GM18870 (cell line): ENCODE measurements around the gene CCNK.

Experiments
- ATAC-seq: cut with Tn5 transposase; IDR thresholded peaks from one replicate; pipeline ENCODE4 v1.9.1; 2021; ENCODE audit warnings: moderate library complexity; ENCODE audit not compliant: unreplicated experiment

The CCNK gene

DNA sequence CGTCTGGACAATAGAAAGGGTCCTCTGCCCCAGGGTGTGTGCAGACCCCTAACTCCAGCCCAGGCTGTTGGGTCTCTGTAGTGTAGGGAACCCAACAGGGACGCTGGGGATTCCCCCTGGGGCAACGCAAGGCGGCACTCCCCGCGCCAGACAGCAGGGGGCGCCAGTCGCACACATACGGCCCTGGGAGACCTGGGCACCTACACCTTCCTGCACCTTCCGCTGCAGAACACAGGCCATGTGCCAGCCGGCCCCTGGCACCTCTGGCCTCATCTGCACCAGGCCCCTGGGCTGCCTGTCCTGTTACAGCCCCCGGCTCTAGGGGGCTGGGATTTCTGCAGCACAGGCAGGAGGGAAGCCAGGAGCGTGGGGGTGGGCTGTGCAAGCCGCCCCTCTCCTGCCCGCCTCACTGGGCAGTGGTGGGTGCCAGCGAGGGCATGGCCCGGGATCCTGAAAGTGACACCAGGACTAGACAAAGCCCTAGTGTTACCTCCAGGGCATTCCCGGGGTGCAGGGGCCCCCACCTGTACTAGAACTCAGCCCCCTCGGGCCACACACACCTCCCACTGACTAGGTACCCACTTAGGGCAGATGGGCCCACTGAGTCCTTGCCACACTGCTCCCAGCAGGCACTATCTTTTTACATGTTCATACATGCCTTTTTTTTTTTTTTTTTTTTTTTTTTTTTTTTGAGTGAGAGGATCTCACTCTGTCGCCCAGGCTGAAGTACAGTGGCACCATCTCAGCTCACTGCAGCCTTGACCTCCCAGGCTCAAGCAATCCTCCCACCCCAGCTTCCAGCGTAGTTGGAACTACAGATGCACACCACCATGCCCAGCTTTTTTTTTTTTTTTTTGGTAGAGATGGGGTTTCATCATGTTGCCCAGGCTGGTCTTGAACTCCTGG lies 37.5 kb downstream of the CCNK start:
- ATAC-seq, result no peak

DNA sequence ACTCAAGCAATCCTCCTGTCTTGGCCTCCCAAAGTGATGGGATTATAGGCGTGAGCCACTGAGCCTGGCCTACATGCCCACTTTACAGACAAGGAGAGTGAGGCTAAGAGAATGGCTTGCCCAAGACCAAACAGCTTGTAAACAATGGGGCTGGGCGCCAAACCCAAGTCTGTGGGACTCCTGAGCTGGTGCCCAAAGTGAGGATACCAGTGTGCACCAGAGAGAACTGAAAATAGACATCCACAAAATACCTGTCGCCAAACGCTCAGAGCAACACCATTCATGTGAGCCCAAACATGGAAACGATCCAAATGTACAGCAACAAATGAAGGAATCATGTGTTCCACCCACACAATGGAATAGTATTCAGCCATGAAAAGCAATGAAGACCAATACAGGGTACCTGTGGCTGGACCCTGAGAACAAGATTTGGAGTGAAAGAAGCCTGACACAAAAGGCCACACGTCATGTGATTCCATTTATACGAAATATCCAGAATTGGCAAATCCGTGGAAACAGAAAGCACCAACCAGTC lies 38.2 kb downstream of the CCNK start:
- no peak for ATAC-seq

GRCh38 chr14:99519931-99520421 lies 38.8 kb downstream of the CCNK start:
- ATAC-seq, result no peak

GRCh38 chr14:99520571-99521081 lies 39.4 kb downstream of the CCNK start:
- no peak for ATAC-seq

DNA sequence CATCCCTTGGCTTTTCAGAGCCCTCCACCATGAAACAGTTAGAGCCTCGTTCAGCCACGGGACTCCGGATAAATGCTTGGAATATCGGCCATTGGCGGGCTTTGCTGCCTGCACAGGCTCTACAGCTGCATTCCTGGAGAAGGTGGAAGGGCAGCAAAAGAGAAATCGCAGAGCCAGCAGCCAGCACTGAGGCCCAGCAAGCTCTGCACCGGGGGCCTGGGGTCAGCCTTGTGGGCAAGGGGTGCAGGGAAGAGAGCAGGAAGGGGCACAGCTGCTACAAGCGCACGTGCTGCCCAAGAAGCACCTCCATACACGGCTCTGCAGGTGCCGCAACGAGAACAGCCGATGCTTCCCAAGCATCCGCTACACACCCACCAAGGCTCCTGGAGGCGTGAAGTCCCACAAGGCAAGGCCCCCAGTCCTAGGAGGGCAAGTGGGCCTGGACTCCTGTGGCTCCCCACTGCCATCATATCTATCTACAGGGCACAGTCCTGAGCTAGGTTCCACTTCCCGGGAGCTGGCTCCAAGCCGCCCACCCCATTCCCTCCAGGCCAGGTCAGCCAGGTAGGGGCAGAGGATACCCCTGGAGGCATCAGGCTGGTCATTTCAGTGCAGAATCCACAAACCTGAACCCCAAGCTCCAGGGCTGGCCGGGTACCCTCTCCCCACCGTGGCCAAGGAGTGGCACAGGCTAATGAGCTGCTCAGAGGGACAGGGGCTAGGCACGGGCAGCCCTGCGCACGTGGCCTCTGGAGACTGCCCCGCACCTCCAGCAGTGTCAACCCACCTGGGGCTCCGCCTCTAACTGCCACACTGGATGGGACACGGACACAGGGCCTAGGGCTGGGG lies 40.2 kb downstream of the CCNK start:
- ATAC-seq, result no peak

DNA sequence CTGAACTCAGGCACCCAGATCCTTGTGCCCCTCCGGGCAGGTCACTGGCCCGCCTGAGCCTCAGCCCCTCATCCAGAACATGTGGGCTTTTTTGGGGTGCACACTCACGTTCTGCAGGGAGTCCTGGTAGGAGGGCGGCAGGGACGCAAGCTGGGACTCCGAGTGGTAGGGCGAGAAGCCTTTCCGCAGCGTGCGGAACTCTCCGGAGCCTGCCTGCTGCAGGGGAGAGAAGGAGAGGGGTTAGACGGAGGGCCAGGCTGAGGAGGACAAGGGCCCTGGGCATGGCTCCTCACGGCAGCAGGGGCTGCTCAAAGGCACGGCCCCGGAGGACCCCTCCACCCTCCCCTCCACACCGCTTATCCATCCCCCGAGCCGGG lies 40.8 kb downstream of the CCNK start:
- no peak for ATAC-seq

DNA sequence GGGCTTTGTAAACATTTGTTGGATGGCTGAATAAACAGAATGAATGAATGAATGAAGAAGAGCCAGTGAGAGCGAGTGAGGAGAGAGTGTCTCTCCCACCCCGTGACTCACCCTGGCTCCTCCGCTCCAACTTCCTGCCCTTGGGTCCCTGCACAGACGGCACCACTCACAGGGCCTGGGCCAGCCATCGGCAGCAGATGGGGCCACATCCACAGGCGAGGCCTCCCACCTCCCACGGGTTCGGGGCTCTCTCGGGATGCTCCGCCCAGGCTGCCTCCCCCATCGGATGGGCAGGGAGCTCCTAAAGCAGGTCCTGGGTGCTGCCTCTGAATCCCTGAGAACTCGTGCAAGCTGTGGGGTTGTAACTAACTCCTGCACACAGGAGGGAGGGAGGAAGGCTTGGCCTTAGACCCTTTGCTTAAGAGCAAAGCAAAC lies 41.3 kb downstream of the CCNK start:
- no peak for ATAC-seq

DNA sequence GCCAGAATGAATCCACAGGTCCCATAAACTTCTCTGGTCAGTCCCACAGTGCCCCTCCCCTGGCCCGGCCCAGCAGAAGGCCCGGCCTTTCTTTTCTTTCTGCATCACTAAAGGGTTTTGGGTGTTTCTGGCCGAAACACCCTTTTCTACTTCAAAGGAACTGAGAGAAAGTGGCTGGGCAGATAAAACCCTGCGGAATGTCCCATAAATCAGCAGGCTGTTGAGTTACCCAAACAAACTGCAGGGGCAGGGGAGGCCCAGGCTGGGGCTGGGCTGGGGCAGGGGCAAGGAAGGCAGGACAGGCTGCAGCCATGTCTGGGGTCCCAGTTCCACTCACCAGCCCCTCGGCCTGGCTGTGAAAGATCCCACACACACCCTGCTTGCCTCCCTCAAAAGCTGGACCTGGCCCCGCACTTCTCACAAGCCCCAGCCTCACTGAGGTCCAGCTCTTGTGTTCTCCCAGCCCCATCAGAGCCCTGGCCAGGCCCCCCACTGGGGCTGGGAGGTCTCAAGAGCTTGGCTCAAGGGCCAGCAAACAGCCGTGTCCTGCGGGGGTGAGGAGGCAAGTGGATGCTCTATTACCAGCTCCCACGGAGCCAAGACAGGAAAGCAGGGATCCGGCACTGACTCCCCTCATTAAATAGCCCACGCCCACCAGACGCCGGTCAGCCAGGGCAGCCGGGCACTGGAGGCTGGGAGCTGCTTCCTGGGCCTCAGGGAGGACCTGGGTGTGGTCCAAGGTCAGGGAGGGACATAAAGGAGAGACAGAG lies 41.9 kb downstream of the CCNK start:
- ATAC-seq, result no peak

DNA sequence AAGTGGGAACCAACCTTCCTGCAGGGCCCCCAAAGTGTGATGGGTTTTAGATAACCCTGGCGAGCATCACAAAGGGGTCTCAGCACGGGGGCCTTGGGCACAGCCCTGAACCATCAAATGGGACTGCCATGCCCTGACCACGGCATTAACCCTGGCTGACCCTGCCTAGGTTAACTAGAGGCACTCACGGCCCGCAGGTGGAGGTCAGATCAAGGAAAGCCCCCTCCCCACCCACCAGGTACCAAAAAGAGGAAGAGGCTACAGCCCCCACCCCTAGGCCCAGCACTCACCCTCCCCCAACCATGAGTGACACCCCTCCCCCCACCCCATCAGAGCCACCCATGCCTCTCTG lies 42.5 kb downstream of the CCNK start:
- ATAC-seq, result no peak

DNA sequence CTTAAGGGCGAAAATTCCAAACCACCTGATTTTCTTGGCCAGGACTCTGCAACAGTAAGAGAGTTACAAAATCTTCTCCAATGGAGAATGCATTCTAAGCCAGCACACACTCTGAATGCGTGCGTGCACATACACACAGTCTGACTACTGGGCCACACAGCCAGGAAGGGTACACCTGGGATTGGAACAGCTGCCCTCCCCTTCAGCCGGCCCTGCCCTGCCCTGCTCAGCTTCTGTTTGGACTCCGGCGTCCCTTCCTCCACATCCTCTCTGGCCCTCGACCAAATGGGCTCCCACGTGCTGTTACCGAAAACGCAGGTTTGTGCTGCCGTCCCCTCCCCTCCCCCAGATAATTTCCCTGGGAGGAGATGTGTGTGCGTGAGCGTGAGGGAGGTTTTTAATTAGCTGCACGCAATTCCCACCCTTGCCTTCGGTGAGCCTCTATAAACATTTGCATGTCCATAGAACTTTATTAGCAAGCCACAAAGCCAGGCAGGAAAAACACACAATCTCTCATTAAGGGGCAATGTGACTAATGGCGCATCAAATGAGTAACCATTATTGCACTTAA lies 43.0 kb downstream of the CCNK start:
- ATAC-seq, result no peak

DNA sequence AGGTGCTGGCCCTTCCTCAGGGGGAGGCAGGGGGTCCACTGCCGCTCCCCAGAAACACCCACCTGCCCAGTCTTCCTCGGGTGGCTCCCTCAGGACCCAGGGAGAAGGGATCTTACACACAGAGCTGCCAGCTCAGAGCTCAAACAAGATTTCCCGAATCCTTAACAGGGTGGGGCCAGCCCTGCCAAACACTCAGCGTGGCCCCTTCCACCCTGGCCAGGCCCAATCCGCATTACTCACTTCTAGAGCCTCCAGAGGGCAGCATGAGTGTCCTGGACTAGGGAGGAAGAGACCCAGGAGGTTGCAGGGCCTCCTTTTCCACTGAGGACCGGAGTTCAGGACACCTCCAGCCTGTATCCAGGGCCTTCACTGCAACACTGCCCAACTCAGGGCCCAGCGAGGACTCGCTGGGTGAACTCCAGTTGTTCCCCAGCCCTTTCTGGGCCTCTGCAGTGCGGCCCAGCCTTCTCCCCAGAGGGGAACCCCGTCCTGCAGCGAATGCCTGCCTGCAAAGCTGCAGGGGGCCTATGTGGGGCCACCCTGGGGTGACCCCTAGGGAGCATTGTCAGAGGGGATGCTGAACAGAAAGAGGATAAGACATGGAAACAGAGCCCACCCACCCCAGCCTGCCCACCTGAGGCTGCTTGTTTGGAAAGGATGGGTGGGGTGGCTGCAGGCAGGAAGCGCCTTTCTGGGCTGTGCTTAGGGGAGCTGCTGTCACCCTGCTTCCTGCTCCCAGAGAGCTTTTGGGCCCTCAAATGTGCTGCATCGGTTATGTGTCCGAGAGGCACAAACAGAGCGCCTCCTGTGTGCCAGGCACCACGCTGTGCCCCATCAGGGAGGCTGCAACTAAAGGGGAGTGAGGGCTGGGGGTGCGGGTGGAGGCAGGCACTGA lies 43.8 kb downstream of the CCNK start:
- no peak for ATAC-seq

GRCh38 chr14:99525699-99526080 lies 44.5 kb downstream of the CCNK start:
- ATAC-seq, result no peak

GRCh38 chr14:99527026-99527425 lies 45.8 kb downstream of the CCNK start:
- ATAC-seq, result no peak

- no peak for ATAC-seq
Measured at GRCh38 chr14:99527427-99528076, 46.3 kb downstream of the CCNK start.

GRCh38 chr14:99529899-99530298 lies 48.7 kb downstream of the CCNK start:
- no peak for ATAC-seq

- no peak for ATAC-seq
Measured at GRCh38 chr14:99530407-99531155, 49.4 kb downstream of the CCNK start.

DNA sequence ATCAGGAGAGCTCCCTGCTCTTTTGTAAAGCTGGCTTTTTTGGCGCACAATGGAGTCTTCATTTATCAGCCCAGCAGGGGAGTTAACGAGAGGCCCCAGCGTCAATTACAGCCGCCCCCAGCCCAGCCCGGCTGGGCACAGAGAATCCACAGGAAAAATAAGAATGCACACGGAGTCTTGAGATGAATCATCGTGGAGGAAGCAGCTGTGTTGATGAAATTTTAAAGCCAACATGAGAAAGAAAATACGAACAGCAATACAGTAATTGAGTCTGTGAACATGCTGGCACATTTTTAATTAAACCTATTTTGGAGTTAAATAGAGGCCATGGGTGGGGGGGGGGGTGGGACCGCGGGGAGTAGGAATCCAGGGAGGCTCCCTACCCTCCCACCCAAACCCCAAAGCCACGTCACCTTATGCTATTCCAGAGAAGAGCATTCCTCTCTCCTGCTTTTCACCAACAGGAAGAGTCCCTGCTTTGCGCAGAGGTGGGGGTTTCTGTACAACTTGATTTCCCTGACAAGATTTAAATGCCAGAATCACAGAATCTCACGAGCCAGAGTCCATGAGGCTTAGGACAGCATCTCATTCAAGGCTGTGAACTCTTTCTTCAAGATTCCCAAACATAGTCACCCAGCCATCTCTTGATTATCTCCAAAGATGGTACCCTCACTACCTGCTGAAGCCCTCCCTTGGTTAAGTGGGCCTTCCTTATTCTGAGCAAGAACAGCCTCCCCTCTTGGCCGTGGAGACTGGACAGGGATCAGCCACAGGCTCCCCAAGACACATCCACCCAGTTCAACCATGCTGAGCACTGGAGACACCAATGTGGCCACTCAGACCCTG lies 50.3 kb downstream of the CCNK start:
- ATAC-seq, result no peak
